Stimulated activated CD4-positive, alpha-beta T cell treated with anti-CD3 and anti-CD28 coated beads, Interleukin-2, amount 100 ng/mL, for 4 hours (primary cell): ENCODE results near the gene GRHL1.

ENCODE experiments used
- DNase-seq: peaks from one replicate; pipeline ENCODE4 v3.0.0-alpha.2; 2020; ENCODE audit warnings: low read depth

GRHL1 gene

GRCh38 chr2:9972621-9973479, 21.4 kb downstream of the GRHL1 start:
- no peak for DNase-seq

- no peak for DNase-seq
These were observed 22.2 kb downstream of the GRHL1 start for GRCh38 chr2:9973690-9974089.

GRCh38 chr2:9974343-9974742, 22.9 kb downstream of the GRHL1 start:
- no peak for DNase-seq

- DNase-seq = no peak
These were observed 23.8 kb downstream of the GRHL1 start for GRCh38 chr2:9975328-9975727.

GRCh38 chr2:9975805-9976447, 24.4 kb downstream of the GRHL1 start:
- DNase-seq = no peak

GRCh38 chr2:9979977-9980376, 28.5 kb downstream of the GRHL1 start:
- no peak for DNase-seq

- DNase-seq = no peak
These were observed 29.0 kb downstream of the GRHL1 start for GRCh38 chr2:9980520-9980919.

GRCh38 chr2:9981655-9982054, 30.2 kb downstream of the GRHL1 start:
- DNase-seq = no peak

- DNase-seq = no peak
These were observed 30.8 kb downstream of the GRHL1 start for GRCh38 chr2:9982248-9982647.

- no peak for DNase-seq
These were observed 31.4 kb downstream of the GRHL1 start for GRCh38 chr2:9982891-9983290.

GRCh38 chr2:9983401-9984216, 32.1 kb downstream of the GRHL1 start:
- DNase-seq = no peak

GRCh38 chr2:9984217-9984739, 32.8 kb downstream of the GRHL1 start:
- no peak for DNase-seq

GRCh38 chr2:9984871-9985480, 33.5 kb downstream of the GRHL1 start:
- no peak for DNase-seq

- no peak for DNase-seq
These were observed 34.2 kb downstream of the GRHL1 start for GRCh38 chr2:9985531-9986328.

GRCh38 chr2:9988320-9988719, 36.8 kb downstream of the GRHL1 start:
- no peak for DNase-seq

- no peak for DNase-seq
These were observed 39.2 kb downstream of the GRHL1 start for GRCh38 chr2:9990736-9991135.

GRCh38 chr2:9991221-9991620, 39.7 kb downstream of the GRHL1 start:
- DNase-seq = no peak

- DNase-seq = no peak
These were observed 40.4 kb downstream of the GRHL1 start for GRCh38 chr2:9991829-9992273.

- DNase-seq = no peak
These were observed 41.1 kb downstream of the GRHL1 start for GRCh38 chr2:9992427-9993187.

GRCh38 chr2:9993488-9994165, 42.1 kb downstream of the GRHL1 start:
- DNase-seq = no peak
